HAP-1 (cell line): Measurements from ENCODE around the gene IFITM2.

ENCODE experiments used
- DNase-seq, 2 experiments: peaks; one replicate each; pipeline ENCODE4 v3.0.0-alpha.2; 2016 to 2020; ENCODE audit warnings: low spot score in 2 of 2
- H3K27me3 ChIP-seq: fragments of 250-450 bp; sonication (Bioruptor Pico); 2 replicates; pipeline ENCODE4 v1.5.1; 2020; ENCODE audit warnings: low read depth, mild to moderate bottlenecking, moderate library complexity
- H3K36me3 ChIP-seq: fragments of 250-450 bp; sonication (Bioruptor Pico); replicated peaks from 2 replicates; pipeline ENCODE4 v1.5.1; 2020; ENCODE audit warnings: mild to moderate bottlenecking
- H3K4me1 ChIP-seq: fragments of 250-450 bp; sonication (Bioruptor Pico); 2 replicates; pipeline ENCODE4 v1.5.1; 2020; ENCODE audit warnings: mild to moderate bottlenecking
- H3K4me3 ChIP-seq: fragments of 250-450 bp; sonication (Bioruptor Pico); 2 replicates; pipeline ENCODE4 v1.5.1; 2020; ENCODE audit warnings: mild to moderate bottlenecking, moderate library complexity
- H3K9me3 ChIP-seq: fragments of 250-450 bp; sonication (Bioruptor Pico); 2 replicates; pipeline ENCODE4 v1.5.1; 2020; ENCODE audit warnings: mild to moderate bottlenecking, moderate library complexity
- in situ Hi-C: fragments of 300-500 bp; cut with MboI; formaldehyde crosslinking; loops from 3 replicates; pipeline ENCODE4 v1.14.3; 2020; ENCODE audit warnings: low sequenced_read_pairs, inconsistent platforms, mixed read lengths

Gene IFITM2

DNA sequence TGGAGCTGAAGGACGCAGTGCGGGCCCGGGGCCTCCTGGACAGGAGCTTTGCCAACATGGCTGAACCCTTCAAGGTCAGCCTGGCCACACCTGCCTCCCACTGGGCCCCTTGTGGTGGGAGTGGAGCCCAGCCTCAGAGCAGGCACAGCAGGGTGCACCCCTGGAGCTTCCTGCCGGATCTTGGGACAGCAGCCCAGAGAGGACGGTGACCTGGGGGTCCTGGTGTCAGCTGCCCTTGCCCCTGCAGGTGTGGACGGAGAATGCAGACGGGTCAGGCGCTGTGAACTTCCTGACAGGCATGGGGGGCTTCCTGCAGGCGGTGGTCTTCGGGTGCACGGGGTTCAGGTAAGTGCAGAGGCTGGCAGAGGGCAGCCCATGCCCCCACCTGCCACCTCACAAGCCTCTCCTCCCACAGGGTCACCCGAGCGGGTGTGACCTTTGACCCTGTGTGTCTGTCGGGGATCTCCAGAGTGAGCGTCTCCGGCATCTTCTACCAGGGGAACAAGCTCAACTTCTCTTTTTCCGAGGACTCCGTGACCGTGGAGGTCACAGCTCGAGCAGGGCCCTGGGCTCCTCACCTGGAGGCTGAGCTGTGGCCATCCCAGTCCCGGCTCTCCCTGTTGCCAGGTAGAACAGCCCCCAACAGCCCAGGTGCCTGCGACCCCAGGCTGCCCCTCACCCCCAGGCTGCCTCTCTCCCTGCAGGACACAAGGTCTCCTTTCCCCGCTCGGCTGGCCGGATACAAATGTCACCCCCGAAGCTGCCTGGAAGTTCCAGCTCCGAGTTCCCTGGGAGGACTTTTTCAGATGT, 13.6 kb upstream of the IFITM2 start:
- H3K4me3 ChIP-seq = no peak overlapping the region
- in situ Hi-C loops = no loop called here
- peaks cover 12% of the 10 kb centered on the region; the same call in 1 of the 2 replicates for H3K36me3 ChIP-seq
- DNase-seq = no peak
- no peaks in the 10 kb centered on the region for H3K27me3 ChIP-seq
- H3K9me3 ChIP-seq = no peaks in the 10 kb centered on the region
- peaks cover 5% of the 10 kb centered on the region for H3K4me1 ChIP-seq

GRCh38 chr11:294780-295179, 12.8 kb upstream of the IFITM2 start:
- DNase-seq = no peak
- Histone ChIP-seq H3K9me3 (no peaks in the 10 kb centered on the region), H3K27me3 (no peaks in the 10 kb centered on the region), H3K36me3 (peaks cover 12% of the 10 kb centered on the region; the same call in 1 of the 2 replicates), H3K4me3 (no peak overlapping the region), H3K4me1 (peaks cover 1% of the 10 kb centered on the region)
- in situ Hi-C loops = no loop called here

DNA sequence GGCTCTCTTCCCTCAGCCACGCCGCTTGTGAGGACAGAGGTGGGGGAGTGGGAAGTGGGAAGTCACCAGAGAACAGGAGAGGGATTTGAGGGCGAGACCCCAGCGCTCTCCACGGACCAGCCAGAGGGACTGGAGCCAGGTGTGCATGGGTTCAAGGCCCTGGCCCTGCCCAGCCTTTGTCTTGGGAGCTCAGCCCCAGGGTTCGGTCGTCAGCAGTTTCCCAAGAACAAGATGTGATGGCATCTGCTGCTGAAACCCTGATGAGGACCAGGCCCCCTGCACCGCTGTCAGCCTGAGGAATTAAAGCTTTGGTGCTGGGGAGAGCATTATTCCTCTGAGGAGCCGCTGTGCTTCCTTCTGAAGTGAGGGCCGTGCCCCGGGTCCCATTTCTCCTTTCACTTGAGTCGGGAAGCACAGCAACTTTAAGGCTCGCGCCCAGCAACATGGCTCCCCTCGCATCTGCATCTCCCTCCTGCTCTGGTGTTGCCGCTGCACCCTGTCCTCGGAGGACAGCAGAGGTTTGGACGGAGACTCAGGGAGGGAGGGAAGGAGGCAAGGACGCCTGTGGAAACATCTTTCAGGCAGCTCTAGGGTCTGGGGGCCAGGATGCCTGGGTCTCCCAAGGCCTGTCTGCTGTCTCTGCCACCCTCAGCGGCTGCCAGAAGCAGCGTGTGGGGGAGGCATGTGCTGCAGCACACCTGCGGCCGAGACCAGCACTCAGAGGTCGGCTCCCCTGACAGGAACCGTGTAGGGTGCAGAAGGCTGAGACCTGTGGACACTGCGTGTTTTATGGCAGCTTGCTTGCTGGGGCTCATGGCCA, 12.1 kb upstream of the IFITM2 start:
- in situ Hi-C loops = no loop called here
- Histone ChIP-seq H3K4me3 (no peak overlapping the region), H3K9me3 (no peaks in the 10 kb centered on the region), H3K36me3 (peaks cover 12% of the 10 kb centered on the region; the same call in 1 of the 2 replicates), H3K27me3 (0 out of 2 replicates have a peak, but pooled peaks cover 4% of the 10 kb centered on the region), H3K4me1 (no peaks in the 10 kb centered on the region)
- no peak for DNase-seq

- no peak overlapping the region for H3K4me3 ChIP-seq
- no peak for DNase-seq
- 0 out of 2 replicates have a peak, but pooled peaks cover 4% of the 10 kb centered on the region for H3K27me3 ChIP-seq
- H3K9me3 ChIP-seq = no peaks in the 10 kb centered on the region
- in situ Hi-C loops = no loop called here
- H3K4me1 ChIP-seq = no peaks in the 10 kb centered on the region
- peaks cover 12% of the 10 kb centered on the region; the same call in 1 of the 2 replicates for H3K36me3 ChIP-seq
Measured at GRCh38 chr11:296171-297050, 11.2 kb upstream of the IFITM2 start.

DNA sequence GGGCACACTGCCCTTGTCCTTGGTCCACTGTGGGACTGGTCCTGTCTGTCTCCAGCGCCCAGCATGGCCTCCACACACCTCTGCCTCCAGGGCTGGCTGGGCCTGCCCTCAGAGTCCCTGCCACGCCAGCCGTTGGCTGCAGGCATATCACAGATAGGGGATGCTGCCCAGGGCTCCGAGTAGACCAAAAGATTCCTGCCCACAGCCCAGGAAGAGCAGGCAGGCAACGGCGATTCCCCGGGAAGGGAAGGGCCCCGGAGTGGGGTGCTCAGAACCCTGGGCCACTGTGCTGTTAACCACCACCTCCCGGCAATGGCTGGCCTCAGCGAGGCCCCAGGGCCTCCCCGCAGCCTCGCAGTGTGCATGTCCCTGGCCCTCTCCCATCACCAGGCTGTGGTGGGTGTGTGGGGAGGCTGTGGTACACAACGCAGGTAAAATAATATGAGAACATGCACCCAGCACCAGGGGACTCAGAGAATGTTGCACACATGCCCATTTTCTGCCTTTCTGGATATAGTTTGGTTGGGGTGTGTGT, 10.5 kb upstream of the IFITM2 start:
- H3K36me3 ChIP-seq = peaks cover 12% of the 10 kb centered on the region; the same call in 1 of the 2 replicates
- in situ Hi-C loops = no loop called here
- no peak overlapping the region for H3K4me3 ChIP-seq
- DNase-seq = no peak
- H3K27me3 ChIP-seq = 0 out of 2 replicates have a peak, but pooled peaks cover 4% of the 10 kb centered on the region
- peaks cover 1% of the 10 kb centered on the region for H3K4me1 ChIP-seq
- H3K9me3 ChIP-seq = no peaks in the 10 kb centered on the region

GRCh38 chr11:297586-298405, 9.8 kb upstream of the IFITM2 start:
- in situ Hi-C loops = no loop called here
- Histone ChIP-seq H3K36me3 (peaks cover 10% of the 10 kb centered on the region; the same call in 1 of the 2 replicates), H3K4me1 (peaks cover 8% of the 10 kb centered on the region), H3K27me3 (0 out of 2 replicates have a peak, but pooled peaks cover 4% of the 10 kb centered on the region), H3K9me3 (no peaks in the 10 kb centered on the region), H3K4me3 (no peak overlapping the region)
- no peak for DNase-seq

DNA sequence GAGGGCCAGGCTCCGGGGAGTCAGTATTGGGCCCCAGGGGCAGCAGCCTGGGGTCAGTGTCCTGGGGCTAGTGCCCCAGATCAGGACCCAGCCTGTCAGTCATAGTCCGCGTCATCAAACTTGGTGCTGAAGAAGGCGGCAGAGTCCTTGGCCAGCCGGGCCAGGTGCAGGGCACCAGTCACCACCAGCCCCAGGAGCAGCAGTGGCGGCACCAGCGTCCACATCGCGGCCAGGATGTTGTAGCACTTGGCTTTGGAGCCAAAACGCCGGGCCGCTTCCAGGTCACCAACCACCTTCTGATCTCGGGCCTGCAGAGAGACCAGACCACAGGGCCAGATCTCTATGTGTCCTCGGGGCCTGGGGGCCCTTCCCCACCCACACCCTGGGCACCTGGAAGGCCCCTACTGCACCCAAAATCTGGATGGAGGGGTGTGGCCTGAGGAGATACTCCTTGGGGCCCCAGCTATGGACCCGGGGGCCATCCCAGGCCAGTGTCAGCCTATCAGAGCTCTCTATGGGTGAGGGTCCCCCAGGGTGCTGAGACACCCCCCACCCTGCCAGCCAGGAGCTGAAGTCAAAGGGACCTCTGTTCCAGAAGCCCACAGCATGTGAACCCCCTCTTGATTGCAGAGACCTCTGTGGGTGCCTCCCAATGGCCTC, 9.1 kb upstream of the IFITM2 start:
- Histone ChIP-seq H3K27me3 (0 out of 2 replicates have a peak, but pooled peaks cover 4% of the 10 kb centered on the region), H3K4me1 (peaks cover 9% of the 10 kb centered on the region), H3K36me3 (peaks cover 10% of the 10 kb centered on the region; the same call in 1 of the 2 replicates), H3K9me3 (no peaks in the 10 kb centered on the region), H3K4me3 (no peak overlapping the region)
- DNase-seq = no peak
- in situ Hi-C loops = no loop called here

- in situ Hi-C loops = no loop called here
- 0 out of 2 replicates have a peak, but pooled peaks cover 4% of the 10 kb centered on the region for H3K27me3 ChIP-seq
- H3K9me3 ChIP-seq = no peaks in the 10 kb centered on the region
- 0 out of 2 replicates have a peak, but pooled peaks cover 3% of the 10 kb centered on the region for H3K36me3 ChIP-seq
- H3K4me1 ChIP-seq = peaks cover 9% of the 10 kb centered on the region
- no peak within 1 kb of the TSS for H3K4me3 ChIP-seq
- DNase-seq = no peak
Measured at GRCh38 chr11:299081-299891, 8.3 kb upstream of the IFITM2 start, which contains the start of gene IFITM5. Gene IFITM5 (minus strand): TSS chr11:299526. CDS start chr11:299490, 36 bp downstream.

- Histone ChIP-seq H3K9me3 (no peaks in the 10 kb centered on the region), H3K36me3 (no peaks in the 10 kb centered on the region), H3K4me3 (no peak overlapping the region), H3K4me1 (peaks cover 11% of the 10 kb centered on the region), H3K27me3 (0 out of 2 replicates have a peak, but pooled peaks cover 4% of the 10 kb centered on the region)
- in situ Hi-C loops = loop anchor here (5.0 kb wide), 1 partner anchor 52 kb away; no protein-coding TSS in a partner anchor
- peak in 1 of 2 experiments; percentile 40 for DNase-seq
Measured at GRCh38 chr11:299951-300735, 7.5 kb upstream of the IFITM2 start.

- Histone ChIP-seq H3K36me3 (no peaks in the 10 kb centered on the region), H3K9me3 (no peaks in the 10 kb centered on the region), H3K27me3 (0 out of 2 replicates have a peak, but pooled peaks cover 4% of the 10 kb centered on the region), H3K4me1 (peaks cover 14% of the 10 kb centered on the region), H3K4me3 (no peak overlapping the region)
- no peak for DNase-seq
- in situ Hi-C loops = loop anchor here (5.0 kb wide), 1 partner anchor 49 kb away; no protein-coding TSS in a partner anchor
Measured at GRCh38 chr11:303363-303762, 4.3 kb upstream of the IFITM2 start.
